AG10803 (cell line): Measurements from ENCODE around the gene SH3D19.

Experiments used
- DNase-seq: peaks from one replicate; pipeline ENCODE4 v3.0.0; 2010; ENCODE audit warnings: low read depth
- H3K4me3 ChIP-seq: 2 replicates; pipeline ENCODE4 v1.5.1; 2011; ENCODE audit warnings: mild to moderate bottlenecking, low read length, control low read depth
- TF ChIP-seq, protein P1 (sequence below): conservative IDR thresholded peaks from 2 replicates; pipeline ENCODE4 v1.5.1; 2011; ENCODE audit warnings: mild to moderate bottlenecking, low read length, control low read depth, inconsistent platforms

The SH3D19 gene

DNA sequence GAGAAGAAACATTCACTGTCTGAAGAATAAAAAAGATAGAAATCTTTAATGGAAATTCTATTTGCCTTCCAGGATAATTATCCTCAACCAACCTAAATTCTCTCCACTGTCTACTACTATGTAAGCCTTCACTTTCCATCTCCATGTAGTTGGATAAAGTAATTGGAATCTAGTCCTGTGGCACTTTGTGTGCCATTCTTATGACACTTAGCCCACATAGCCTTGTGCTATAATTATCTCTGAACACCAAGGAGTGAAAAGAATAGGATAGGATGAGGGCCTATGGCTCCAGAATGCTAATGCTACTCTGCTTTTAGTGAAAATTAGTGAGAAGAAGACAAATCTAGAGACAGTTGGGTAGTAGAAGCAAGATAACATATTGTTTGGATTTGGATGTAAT lies 28.2 kb downstream of the SH3D19 start:
- no peak overlapping the region for H3K4me3 ChIP-seq
- no peak for DNase-seq
- TF ChIP-seq, protein P1, sequence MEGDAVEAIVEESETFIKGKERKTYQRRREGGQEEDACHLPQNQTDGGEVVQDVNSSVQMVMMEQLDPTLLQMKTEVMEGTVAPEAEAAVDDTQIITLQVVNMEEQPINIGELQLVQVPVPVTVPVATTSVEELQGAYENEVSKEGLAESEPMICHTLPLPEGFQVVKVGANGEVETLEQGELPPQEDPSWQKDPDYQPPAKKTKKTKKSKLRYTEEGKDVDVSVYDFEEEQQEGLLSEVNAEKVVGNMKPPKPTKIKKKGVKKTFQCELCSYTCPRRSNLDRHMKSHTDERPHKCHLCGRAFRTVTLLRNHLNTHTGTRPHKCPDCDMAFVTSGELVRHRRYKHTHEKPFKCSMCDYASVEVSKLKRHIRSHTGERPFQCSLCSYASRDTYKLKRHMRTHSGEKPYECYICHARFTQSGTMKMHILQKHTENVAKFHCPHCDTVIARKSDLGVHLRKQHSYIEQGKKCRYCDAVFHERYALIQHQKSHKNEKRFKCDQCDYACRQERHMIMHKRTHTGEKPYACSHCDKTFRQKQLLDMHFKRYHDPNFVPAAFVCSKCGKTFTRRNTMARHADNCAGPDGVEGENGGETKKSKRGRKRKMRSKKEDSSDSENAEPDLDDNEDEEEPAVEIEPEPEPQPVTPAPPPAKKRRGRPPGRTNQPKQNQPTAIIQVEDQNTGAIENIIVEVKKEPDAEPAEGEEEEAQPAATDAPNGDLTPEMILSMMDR = no peak

DNA sequence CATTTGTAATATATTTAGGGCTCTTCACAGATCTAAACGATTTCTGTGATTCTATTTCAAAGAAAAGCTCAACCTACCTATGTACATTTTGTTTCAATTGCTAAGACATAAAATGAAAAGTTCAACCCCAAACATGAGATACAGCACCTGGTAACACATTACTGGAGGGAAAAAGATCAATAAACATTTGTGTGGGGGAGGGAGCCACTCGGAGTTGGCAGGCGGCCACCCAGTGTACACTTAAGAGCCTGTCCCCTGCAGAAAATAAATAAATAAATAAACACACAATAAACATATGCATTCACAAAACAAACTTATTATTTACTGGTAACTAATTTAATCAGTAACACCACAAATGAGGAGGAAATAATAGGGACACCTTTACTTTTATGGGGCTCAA lies 29.2 kb downstream of the SH3D19 start:
- TF ChIP-seq, protein P1 = no peak
- no peak for DNase-seq
- no peak overlapping the region for H3K4me3 ChIP-seq

DNA sequence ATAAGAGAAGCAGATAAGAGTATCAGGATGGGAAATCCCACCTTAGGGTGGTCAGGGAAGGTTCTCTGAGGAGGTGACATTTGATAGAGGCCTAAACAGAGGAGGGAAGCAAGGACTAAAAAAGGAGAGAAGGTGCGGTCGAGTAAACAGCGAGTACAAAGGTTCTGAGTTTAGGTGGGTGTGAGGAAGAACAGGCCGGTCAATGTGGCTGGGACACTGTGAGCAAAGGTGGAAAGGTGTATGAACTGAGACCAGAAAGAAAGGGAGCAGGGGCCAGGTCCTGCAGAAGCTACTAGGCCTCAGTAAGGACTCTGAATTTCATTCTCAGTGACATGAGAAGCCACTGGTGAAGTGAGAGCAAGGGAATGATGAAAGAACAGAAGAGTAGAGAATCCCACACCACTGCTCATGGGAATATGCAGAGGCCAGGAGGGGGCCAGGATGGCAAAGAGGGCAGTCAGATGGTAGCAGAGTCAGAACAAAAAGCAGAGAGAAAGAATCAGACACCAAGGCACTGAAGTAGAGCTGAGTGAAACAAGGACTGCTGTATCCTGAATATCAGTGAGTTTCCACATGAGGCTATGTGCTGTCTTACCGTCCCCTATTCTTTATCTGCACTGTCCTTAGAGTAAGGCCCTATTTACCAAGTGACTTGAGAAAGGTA lies 30.4 kb downstream of the SH3D19 start:
- TF ChIP-seq, protein P1 = no peak

DNA sequence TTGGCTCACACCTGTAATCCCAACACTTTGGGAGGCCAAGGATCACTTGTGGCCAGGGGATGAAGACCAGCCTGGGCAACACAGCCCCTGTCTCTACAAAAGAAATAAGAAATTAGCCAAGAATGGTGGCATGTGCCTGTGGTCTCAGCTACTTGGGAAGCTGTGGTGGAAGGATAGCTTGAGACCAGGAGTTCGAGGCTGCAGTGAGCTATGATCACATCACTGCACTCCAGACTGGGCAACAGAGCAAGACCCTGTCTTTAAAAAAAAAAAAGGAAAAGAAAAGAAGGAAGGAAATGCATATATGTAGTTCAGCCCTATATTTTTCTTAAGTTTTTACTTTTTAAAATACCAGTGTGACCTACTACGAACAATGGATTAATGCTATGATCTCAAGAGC lies 33.4 kb downstream of the SH3D19 start:
- no peak overlapping the region for H3K4me3 ChIP-seq
- no peak for DNase-seq
- TF ChIP-seq, protein P1 = no peak

More for the DNA sequence above, 30.4 kb downstream of the SH3D19 start:
- no peak for DNase-seq
- no peak overlapping the region for H3K4me3 ChIP-seq

DNA sequence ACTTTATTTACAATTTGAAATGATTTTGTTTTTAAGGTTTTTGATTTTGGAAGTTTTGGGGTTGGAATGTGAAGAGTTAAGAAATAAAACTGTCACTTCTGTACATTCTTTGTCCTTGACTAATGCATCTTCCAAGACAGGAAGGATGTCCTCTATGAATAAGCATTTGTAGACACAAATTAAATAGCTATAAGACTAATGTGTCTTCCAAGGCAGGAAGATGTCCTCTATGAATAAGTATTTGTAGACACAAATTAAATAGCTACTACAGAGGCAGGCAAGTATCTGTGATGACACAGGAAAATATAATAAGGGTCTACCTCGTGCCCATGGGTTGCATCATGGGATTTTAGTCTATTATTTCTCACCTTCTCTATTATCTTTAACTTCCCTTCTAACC lies 33.9 kb downstream of the SH3D19 start:
- DNase-seq = peak; percentile 20
- H3K4me3 ChIP-seq = no peak overlapping the region
- TF ChIP-seq, protein P1 = no peak

DNA sequence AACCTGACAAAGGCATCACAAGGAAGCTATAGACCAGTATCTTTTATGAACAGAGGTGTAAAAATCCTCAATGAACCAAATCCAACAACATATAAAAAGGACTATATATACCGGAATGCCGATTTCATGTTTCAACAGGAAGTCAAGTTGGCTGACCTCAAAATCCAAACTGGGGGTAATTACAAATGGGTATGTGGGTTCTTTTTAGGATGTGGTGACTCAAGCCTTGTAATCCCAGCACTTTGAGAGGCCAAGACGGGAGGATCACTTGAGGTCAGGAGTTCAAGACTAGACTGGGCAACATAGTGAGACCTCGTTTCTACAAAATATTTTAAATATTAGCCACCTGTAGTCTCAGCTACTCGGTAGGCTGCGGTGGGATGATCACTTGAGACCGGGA lies 38.0 kb downstream of the SH3D19 start:
- TF ChIP-seq, protein P1 = no peak
- no peak overlapping the region for H3K4me3 ChIP-seq
- DNase-seq = no peak

DNA sequence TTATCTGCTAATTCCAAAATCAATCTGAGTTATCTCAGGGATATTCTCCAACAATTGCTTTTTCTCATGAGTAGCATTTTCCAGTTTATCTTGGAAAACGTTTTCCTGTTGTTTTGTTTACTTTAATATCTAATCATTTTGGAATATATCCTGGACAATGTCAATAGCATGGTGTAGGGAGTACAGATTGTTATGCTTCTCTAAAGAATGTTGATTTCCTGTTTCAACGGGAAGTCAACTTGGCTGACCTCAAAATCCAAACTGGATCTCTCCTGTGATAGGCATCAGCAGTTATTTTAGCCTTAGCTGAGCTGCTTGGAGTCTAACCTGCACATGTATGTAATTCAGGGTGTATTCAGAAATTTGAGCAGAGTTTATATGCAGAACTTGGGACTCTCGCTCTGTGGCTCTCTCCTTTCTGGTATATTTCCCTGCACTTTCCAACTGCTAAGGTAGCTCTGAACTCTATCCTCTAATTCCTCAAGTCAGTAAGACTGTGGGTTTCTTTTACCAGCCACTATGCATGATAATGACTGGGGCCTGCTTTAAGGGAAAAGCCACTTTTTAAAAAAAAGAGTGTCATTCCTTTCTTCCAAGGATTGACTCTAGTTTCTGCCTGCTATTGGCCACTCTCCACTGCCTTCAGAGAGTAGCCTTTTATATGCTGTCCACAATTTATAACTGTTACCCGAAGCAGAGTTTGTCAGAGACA lies 40.7 kb downstream of the SH3D19 start:
- no peak overlapping the region for H3K4me3 ChIP-seq
- TF ChIP-seq, protein P1 = no peak
- no peak for DNase-seq
